ENCODE results near the gene GALNTL6. TPM values are rescaled to one million over a fixed set of nuclear protein-coding genes. Genes with fewer than 3 reads are reported as not detected.

The GALNTL6 gene
- polyA plus RNA-seq, 1 donor from 2014 or later, result 14.9 TPM

- Histone ChIP-seq H3K9me3 (ENCODE audit: low read length) (no peaks in the 10 kb centered on the region), H3K4me3 (ENCODE audit: low read length) (no peak overlapping the region), H2AFZ (ENCODE audit: low read depth, low read length) (no peak overlapping the region), H3F3A (ENCODE audit: insufficient read depth, low read length, poor library complexity, severe bottlenecking) (no peaks in the 10 kb centered on the region), H3K9ac (ENCODE audit: low read length) (no peak overlapping the region), H3K27ac (ENCODE audit: low read length) (no peak overlapping the region), H3K27me3 (ENCODE audit: insufficient read depth, low read depth, low read length) (no peaks in the 10 kb centered on the region), H3K79me2 (replicated peaks; ENCODE audit: insufficient read depth, low read length) (no peaks in the 10 kb centered on the region), H3K36me3 (ENCODE audit: insufficient read depth, low read length) (no peaks in the 10 kb centered on the region), H4K20me1 (ENCODE audit: insufficient read depth) (no peaks in the 10 kb centered on the region), H3K4me2 (ENCODE audit: low read length) (no peak overlapping the region), H3K9me2 (ENCODE audit: insufficient read depth, low read length) (no peaks in the 10 kb centered on the region)
- no peak for TF ChIP-seq EZH2 (IDR thresholded peaks at IDR 0.05; ENCODE audit: borderline replicate concordance, insufficient read depth, low read length, poor library complexity, severe bottlenecking)
- TF ChIP-seq MXI1 (conservative IDR thresholded peaks at IDR 0.05; ENCODE audit: poor library complexity, severe bottlenecking), result no peak
- TF ChIP-seq SMC3 (conservative IDR thresholded peaks at IDR 0.05; ENCODE audit: poor library complexity), result no peak
- TF ChIP-seq, protein P1, sequence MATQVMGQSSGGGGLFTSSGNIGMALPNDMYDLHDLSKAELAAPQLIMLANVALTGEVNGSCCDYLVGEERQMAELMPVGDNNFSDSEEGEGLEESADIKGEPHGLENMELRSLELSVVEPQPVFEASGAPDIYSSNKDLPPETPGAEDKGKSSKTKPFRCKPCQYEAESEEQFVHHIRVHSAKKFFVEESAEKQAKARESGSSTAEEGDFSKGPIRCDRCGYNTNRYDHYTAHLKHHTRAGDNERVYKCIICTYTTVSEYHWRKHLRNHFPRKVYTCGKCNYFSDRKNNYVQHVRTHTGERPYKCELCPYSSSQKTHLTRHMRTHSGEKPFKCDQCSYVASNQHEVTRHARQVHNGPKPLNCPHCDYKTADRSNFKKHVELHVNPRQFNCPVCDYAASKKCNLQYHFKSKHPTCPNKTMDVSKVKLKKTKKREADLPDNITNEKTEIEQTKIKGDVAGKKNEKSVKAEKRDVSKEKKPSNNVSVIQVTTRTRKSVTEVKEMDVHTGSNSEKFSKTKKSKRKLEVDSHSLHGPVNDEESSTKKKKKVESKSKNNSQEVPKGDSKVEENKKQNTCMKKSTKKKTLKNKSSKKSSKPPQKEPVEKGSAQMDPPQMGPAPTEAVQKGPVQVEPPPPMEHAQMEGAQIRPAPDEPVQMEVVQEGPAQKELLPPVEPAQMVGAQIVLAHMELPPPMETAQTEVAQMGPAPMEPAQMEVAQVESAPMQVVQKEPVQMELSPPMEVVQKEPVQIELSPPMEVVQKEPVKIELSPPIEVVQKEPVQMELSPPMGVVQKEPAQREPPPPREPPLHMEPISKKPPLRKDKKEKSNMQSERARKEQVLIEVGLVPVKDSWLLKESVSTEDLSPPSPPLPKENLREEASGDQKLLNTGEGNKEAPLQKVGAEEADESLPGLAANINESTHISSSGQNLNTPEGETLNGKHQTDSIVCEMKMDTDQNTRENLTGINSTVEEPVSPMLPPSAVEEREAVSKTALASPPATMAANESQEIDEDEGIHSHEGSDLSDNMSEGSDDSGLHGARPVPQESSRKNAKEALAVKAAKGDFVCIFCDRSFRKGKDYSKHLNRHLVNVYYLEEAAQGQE (IDR thresholded peaks at IDR 0.05; ENCODE audit: borderline replicate concordance), result no peak
- TF ChIP-seq TAF1 (IDR thresholded peaks at IDR 0.05; ENCODE audit: low read depth), result no peak
- no peak for TF ChIP-seq POLR2AphosphoS5 (IDR thresholded peaks at IDR 0.05)
- TF ChIP-seq EP300 (conservative IDR thresholded peaks at IDR 0.05; ENCODE audit: poor library complexity, severe bottlenecking), result no peak
- no peak for TF ChIP-seq RAD21 (conservative IDR thresholded peaks at IDR 0.05)
- TF ChIP-seq CTCF (IDR thresholded peaks at IDR 0.05; ENCODE audit: poor library complexity, severe bottlenecking), result no peak
These were observed 1211.0 kb downstream of the GALNTL6 start for GRCh38 chr4:173024203-173024602.

DNA sequence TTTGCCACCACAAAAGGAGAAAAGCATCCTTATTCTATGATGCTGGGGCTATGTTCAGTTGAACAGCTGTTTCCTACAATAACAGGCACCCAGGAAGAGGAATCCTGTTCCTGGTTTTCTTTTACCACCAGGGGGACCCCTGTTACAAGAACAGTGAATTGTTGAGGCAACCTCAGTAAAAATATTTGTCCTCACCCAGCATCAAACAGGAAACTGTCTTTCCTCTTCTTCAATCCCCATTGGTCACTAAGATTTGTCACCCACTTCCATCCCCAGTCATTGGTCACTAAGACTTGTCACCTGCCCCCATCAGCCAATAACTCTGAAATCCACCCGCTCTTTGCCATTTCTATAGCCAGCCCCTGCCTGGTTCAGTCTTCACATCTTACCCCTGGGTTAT is 1211.9 kb downstream of the GALNTL6 start:
- peak; percentile 91 for TF ChIP-seq SMC3 (conservative IDR thresholded peaks at IDR 0.05; ENCODE audit: poor library complexity)
- TF ChIP-seq RAD21 (conservative IDR thresholded peaks at IDR 0.05), result peak; percentile 82
- no peak for TF ChIP-seq POLR2AphosphoS5 (IDR thresholded peaks at IDR 0.05)
- TF ChIP-seq CTCF (IDR thresholded peaks at IDR 0.05; ENCODE audit: poor library complexity, severe bottlenecking), result peak; percentile 81
- TF ChIP-seq MXI1 (conservative IDR thresholded peaks at IDR 0.05; ENCODE audit: poor library complexity, severe bottlenecking), result no peak
- TF ChIP-seq TAF1 (IDR thresholded peaks at IDR 0.05; ENCODE audit: low read depth), result no peak
- H3K9ac ChIP-seq (ENCODE audit: low read length), result no peak overlapping the region
- H3K36me3 ChIP-seq (ENCODE audit: insufficient read depth, low read length), result no peaks in the 10 kb centered on the region
- no peak overlapping the region for H3K4me2 ChIP-seq (ENCODE audit: low read length)
- no peaks in the 10 kb centered on the region for H3K27me3 ChIP-seq (ENCODE audit: insufficient read depth, low read depth, low read length)
- H4K20me1 ChIP-seq (ENCODE audit: insufficient read depth), result no peaks in the 10 kb centered on the region
- no peak overlapping the region for H3K27ac ChIP-seq (ENCODE audit: low read length)
- H3K9me2 ChIP-seq (ENCODE audit: insufficient read depth, low read length), result no peaks in the 10 kb centered on the region
- no peaks in the 10 kb centered on the region for H3K9me3 ChIP-seq (ENCODE audit: low read length)
- H3K4me3 ChIP-seq (ENCODE audit: low read length), result no peak overlapping the region
- no peaks in the 10 kb centered on the region for H3K79me2 ChIP-seq (replicated peaks; ENCODE audit: insufficient read depth, low read length)
- no peaks in the 10 kb centered on the region for H3F3A ChIP-seq (ENCODE audit: insufficient read depth, low read length, poor library complexity, severe bottlenecking)
- no peak overlapping the region for H2AFZ ChIP-seq (ENCODE audit: low read depth, low read length)
